ENCODE data around the gene PHKB. TPM values are rescaled to one million over a fixed set of nuclear protein-coding genes. Genes with fewer than 3 reads are reported as not detected.

Gene PHKB
- polyA plus RNA-seq, 1 donor (not counting 4 experiments of a cell fraction or from before 2014, with no cell fraction given), result 71.7 TPM

DNA sequence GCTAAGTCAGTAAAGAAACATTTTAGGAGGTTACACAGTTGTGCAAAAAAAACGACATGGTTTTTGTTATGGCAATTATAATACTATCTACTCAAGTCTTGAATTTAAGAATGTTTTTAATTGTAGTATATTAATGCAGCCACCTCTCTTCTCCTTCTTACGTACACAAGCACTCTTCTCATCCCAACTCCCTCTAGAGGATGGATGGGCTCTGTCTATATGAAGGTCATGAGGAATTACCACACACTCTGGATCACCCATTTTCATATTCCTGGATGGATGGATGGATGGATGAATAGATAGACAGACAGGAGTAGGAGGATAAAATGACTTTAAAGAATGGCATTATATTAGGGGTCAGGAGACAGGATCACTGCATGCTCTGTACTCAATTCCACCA is 120.0 kb downstream of the PHKB start:
- DNase-seq (ENCODE audit: low read depth, low spot score), result no peak
- Histone ChIP-seq H3K36me3 (ENCODE audit: control insufficient read depth in 2 of 2, extremely low read depth in 1 of 2, insufficient read depth in 2 of 2, low read length in 2 of 2) (no peaks in the 10 kb centered on the region), H4K20me1 (ENCODE audit: control insufficient read depth, extremely low read depth, insufficient read depth, low read length) (no peaks in the 10 kb centered on the region), H3K4me2 (ENCODE audit: control insufficient read depth, extremely low read depth, insufficient read depth, low read depth, low read length) (no peak overlapping the region), H3K79me2 (ENCODE audit: control insufficient read depth, insufficient read depth, low read length) (no peaks in the 10 kb centered on the region), H3K9me1 (ENCODE audit: control insufficient read depth, extremely low read depth, insufficient read depth, low read length) (no peaks in the 10 kb centered on the region), H3K9me3 (ENCODE audit: control insufficient read depth, low read depth, low read length) (no peaks in the 10 kb centered on the region), H2AFZ (ENCODE audit: control insufficient read depth, low read length) (no peak overlapping the region), H3K4me1 (ENCODE audit: control insufficient read depth, extremely low read depth, insufficient read depth, low read length) (peaks cover 10% of the 10 kb centered on the region), H3K27me3 (ENCODE audit: control insufficient read depth, extremely low read depth, insufficient read depth, low read length) (no peaks in the 10 kb centered on the region), H3K4me3 (ENCODE audit: control insufficient read depth in 2 of 3, extremely low read depth in 1 of 3, insufficient read depth in 2 of 3, low read depth in 1 of 3, low read length in 3 of 3) (no peak overlapping the region), H3K9ac (ENCODE audit: control insufficient read depth, extremely low read depth, insufficient read depth, low read length) (no peak overlapping the region), H3K27ac (ENCODE audit: control insufficient read depth, insufficient read depth, low read length) (no peak overlapping the region)
- TF ChIP-seq EZH2 (IDR thresholded peaks at IDR 0.05; ENCODE audit: low read length), result no peak
- TF ChIP-seq, protein P1, sequence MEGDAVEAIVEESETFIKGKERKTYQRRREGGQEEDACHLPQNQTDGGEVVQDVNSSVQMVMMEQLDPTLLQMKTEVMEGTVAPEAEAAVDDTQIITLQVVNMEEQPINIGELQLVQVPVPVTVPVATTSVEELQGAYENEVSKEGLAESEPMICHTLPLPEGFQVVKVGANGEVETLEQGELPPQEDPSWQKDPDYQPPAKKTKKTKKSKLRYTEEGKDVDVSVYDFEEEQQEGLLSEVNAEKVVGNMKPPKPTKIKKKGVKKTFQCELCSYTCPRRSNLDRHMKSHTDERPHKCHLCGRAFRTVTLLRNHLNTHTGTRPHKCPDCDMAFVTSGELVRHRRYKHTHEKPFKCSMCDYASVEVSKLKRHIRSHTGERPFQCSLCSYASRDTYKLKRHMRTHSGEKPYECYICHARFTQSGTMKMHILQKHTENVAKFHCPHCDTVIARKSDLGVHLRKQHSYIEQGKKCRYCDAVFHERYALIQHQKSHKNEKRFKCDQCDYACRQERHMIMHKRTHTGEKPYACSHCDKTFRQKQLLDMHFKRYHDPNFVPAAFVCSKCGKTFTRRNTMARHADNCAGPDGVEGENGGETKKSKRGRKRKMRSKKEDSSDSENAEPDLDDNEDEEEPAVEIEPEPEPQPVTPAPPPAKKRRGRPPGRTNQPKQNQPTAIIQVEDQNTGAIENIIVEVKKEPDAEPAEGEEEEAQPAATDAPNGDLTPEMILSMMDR (optimal IDR thresholded peaks at IDR 0.05 in 1 of 3, IDR thresholded peaks at IDR 0.05 in 1 of 3, conservative IDR thresholded peaks at IDR 0.05 in 1 of 3; ENCODE audit: extremely low read depth in 1 of 3, insufficient read depth in 2 of 3, low read length in 3 of 3), result no peak
- no peak for FAIRE-seq
- dilution Hi-C loops (cut with MboI; ENCODE audit: extremely low pct_ligation_motif_present, low sequenced_read_pairs), result no loop called here

DNA sequence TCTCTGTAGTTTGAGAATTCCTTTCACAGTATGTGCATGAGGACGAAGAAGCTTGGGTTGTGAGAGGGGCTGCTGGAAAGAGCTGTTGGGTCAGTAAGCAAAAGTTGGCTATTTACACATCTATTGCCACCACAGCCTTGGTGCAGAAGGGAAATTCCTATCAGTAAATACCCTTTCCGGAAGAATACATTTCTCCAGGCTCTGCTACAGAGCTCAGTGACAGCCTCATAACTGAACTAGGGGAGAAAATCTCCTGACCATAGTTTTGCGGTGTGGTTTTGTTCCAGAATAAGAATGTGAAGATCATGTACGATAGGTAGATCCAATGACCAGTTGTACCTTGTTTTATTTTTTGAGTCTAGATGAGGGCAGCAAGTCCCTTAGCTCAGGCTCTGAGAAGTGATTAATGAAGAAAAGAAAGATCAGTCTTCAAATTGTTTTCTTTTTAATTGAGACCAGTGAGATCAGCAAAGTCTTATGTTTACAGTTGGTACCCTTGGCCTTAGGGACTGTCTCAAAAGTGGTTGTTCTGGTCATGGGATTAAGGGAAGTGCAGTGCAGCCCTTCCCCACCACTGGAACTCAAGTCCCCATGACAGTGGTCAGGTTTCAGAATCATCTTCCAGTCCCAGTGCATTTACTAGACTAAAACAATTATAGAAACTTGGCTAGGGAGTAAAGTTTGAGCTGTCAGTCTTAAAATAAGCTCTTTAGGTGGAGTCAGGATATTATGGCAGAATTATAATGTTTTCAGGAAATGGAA is 123.5 kb downstream of the PHKB start:
- Histone ChIP-seq H3K27me3 (ENCODE audit: control insufficient read depth, extremely low read depth, insufficient read depth, low read length) (no peaks in the 10 kb centered on the region), H4K20me1 (ENCODE audit: control insufficient read depth, extremely low read depth, insufficient read depth, low read length) (no peaks in the 10 kb centered on the region), H3K4me2 (ENCODE audit: control insufficient read depth, extremely low read depth, insufficient read depth, low read depth, low read length) (no peak overlapping the region), H3K9me3 (ENCODE audit: control insufficient read depth, low read depth, low read length) (no peaks in the 10 kb centered on the region), H3K4me3 (ENCODE audit: control insufficient read depth in 2 of 3, extremely low read depth in 1 of 3, insufficient read depth in 2 of 3, low read depth in 1 of 3, low read length in 3 of 3) (no peak overlapping the region), H3K4me1 (ENCODE audit: control insufficient read depth, extremely low read depth, insufficient read depth, low read length) (no peaks in the 10 kb centered on the region), H3K79me2 (ENCODE audit: control insufficient read depth, insufficient read depth, low read length) (no peaks in the 10 kb centered on the region), H3K27ac (ENCODE audit: control insufficient read depth, insufficient read depth, low read length) (no peak overlapping the region), H3K9ac (ENCODE audit: control insufficient read depth, extremely low read depth, insufficient read depth, low read length) (no peak overlapping the region), H2AFZ (ENCODE audit: control insufficient read depth, low read length) (no peak overlapping the region), H3K9me1 (ENCODE audit: control insufficient read depth, extremely low read depth, insufficient read depth, low read length) (no peaks in the 10 kb centered on the region), H3K36me3 (ENCODE audit: control insufficient read depth in 2 of 2, extremely low read depth in 1 of 2, insufficient read depth in 2 of 2, low read length in 2 of 2) (peaks cover 2 to 4% of the 10 kb centered on the region in 2 experiments)
- FAIRE-seq (no peak), DNase-seq (ENCODE audit: low read depth, low spot score) (no peak)
- dilution Hi-C loops (cut with MboI; ENCODE audit: extremely low pct_ligation_motif_present, low sequenced_read_pairs), result no loop called here
- no peak for TF ChIP-seq EZH2 (IDR thresholded peaks at IDR 0.05; ENCODE audit: low read length)
- TF ChIP-seq, protein P1 (optimal IDR thresholded peaks at IDR 0.05 in 1 of 3, IDR thresholded peaks at IDR 0.05 in 1 of 3, conservative IDR thresholded peaks at IDR 0.05 in 1 of 3; ENCODE audit: extremely low read depth in 1 of 3, insufficient read depth in 2 of 3, low read length in 3 of 3), result no peak
